H9 (cell line): Measurements from ENCODE around the gene HNF4A. TPM values are rescaled to one million over a fixed set of nuclear protein-coding genes. Genes with fewer than 3 reads are reported as not detected.

ENCODE experiments used
- DNase-seq: peaks from one replicate; pipeline ENCODE4 v3.0.0-alpha.2; 2017
- H2AFZ ChIP-seq: one replicate; pipeline ENCODE4 v1.6.1; 2013; ENCODE audit warnings: mild to moderate bottlenecking, low read length, control low read depth, moderate library complexity
- H2AK5ac ChIP-seq: 2 replicates; pipeline ENCODE4 v1.6.1; 2013; ENCODE audit warnings: low read length, control low read depth, mixed read lengths; ENCODE audit not compliant: insufficient read length
- H2BK120ac ChIP-seq: one replicate; pipeline ENCODE4 v1.6.1; 2013; ENCODE audit warnings: low read depth, mild to moderate bottlenecking, low read length, control low read depth, inconsistent platforms; ENCODE audit not compliant: poor library complexity, severe bottlenecking
- H2BK12ac ChIP-seq: 2 replicates; pipeline ENCODE4 v1.6.1; 2013; ENCODE audit warnings: low read length, control low read depth, mixed read lengths, low read depth; ENCODE audit not compliant: insufficient read length
- H2BK15ac ChIP-seq: 2 replicates; pipeline ENCODE4 v1.6.1; 2013; ENCODE audit warnings: low read depth, low read length, control low read depth
- H2BK20ac ChIP-seq: one replicate; pipeline ENCODE4 v1.6.1; 2013; ENCODE audit warnings: low read depth, mild to moderate bottlenecking, low read length, control low read depth, inconsistent platforms; ENCODE audit not compliant: poor library complexity, severe bottlenecking
- H2BK5ac ChIP-seq: 2 replicates; pipeline ENCODE4 v1.6.1; 2013; ENCODE audit warnings: low read length, control low read depth, mixed read lengths; ENCODE audit not compliant: insufficient read length
- H3K14ac ChIP-seq: 2 replicates; pipeline ENCODE4 v1.6.1; 2013; ENCODE audit warnings: low read length, control low read depth; ENCODE audit not compliant: insufficient read depth
- H3K18ac ChIP-seq: 2 replicates; pipeline ENCODE4 v1.6.1; 2013; ENCODE audit warnings: low read depth, mild to moderate bottlenecking, mixed read lengths, low read length, control low read depth; ENCODE audit not compliant: insufficient read length
- H3K23ac ChIP-seq: 2 replicates; pipeline ENCODE4 v1.6.1; 2013; ENCODE audit warnings: low read length, control low read depth, mixed read lengths, low read depth; ENCODE audit not compliant: insufficient read length
- H3K23me2 ChIP-seq: 2 replicates; pipeline ENCODE4 v1.6.1; 2013; ENCODE audit warnings: low read depth, mild to moderate bottlenecking, mixed read lengths, low read length, control low read depth; ENCODE audit not compliant: insufficient read length, poor library complexity, severe bottlenecking
- H3K27ac ChIP-seq: 2 replicates; pipeline ENCODE4 v1.5.1; 2013; ENCODE audit warnings: low read length, control low read depth, mixed read lengths, low read depth; ENCODE audit not compliant: insufficient read length
- H3K27me3 ChIP-seq: 2 replicates; pipeline ENCODE4 v1.6.1; 2013; ENCODE audit warnings: low read length, control low read depth, inconsistent platforms; ENCODE audit not compliant: insufficient read depth
- H3K4ac ChIP-seq: 2 replicates; pipeline ENCODE4 v1.6.1; 2013; ENCODE audit warnings: low read depth, mild to moderate bottlenecking, control low read depth, inconsistent platforms, low read length, moderate library complexity
- H3K4me1 ChIP-seq: 2 replicates; pipeline ENCODE4 v1.6.1; 2013; ENCODE audit warnings: low read length, control low read depth, inconsistent platforms; ENCODE audit not compliant: insufficient read depth
- H3K4me2 ChIP-seq: 2 replicates; pipeline ENCODE4 v1.6.1; 2013; ENCODE audit warnings: low read length, control low read depth, mixed read lengths; ENCODE audit not compliant: insufficient read length, insufficient read depth
- H3K56ac ChIP-seq: 2 replicates; pipeline ENCODE4 v1.6.1; 2013; ENCODE audit warnings: low read depth, mild to moderate bottlenecking, mixed read lengths, low read length, control low read depth; ENCODE audit not compliant: insufficient read length
- H3K79me1 ChIP-seq: 2 replicates; pipeline ENCODE4 v1.6.1; 2013; ENCODE audit warnings: low read depth, mild to moderate bottlenecking, moderate library complexity, low read length, control low read depth, inconsistent platforms; ENCODE audit not compliant: insufficient read depth, poor library complexity, severe bottlenecking
- H3K79me2 ChIP-seq: 2 replicates; pipeline ENCODE4 v1.6.1; 2013; ENCODE audit warnings: low read length, control low read depth, inconsistent platforms; ENCODE audit not compliant: insufficient read depth
- H3K9ac ChIP-seq: 2 replicates; pipeline ENCODE4 v1.6.1; 2013; ENCODE audit warnings: low read length, control low read depth, mixed read lengths; ENCODE audit not compliant: insufficient read length; ENCODE audit errors: extremely low read depth
- H3K9me3 ChIP-seq: one replicate; pipeline ENCODE4 v1.6.1; 2013; ENCODE audit warnings: low read depth, low read length, inconsistent platforms; ENCODE audit not compliant: control insufficient read depth
- H3T11ph ChIP-seq: one replicate; pipeline ENCODE4 v1.6.1; 2013; ENCODE audit warnings: mild to moderate bottlenecking, low read length, control low read depth, inconsistent platforms
- H4K20me1 ChIP-seq: one replicate; pipeline ENCODE4 v1.6.1; 2013; ENCODE audit not compliant: control insufficient read depth, insufficient read length, insufficient read depth
- H4K5ac ChIP-seq: 2 replicates; pipeline ENCODE4 v1.6.1; 2013; ENCODE audit warnings: low read depth, mild to moderate bottlenecking, mixed read lengths, low read length, control low read depth; ENCODE audit not compliant: insufficient read length
- H4K8ac ChIP-seq: replicated peaks from 2 replicates; pipeline ENCODE4 v1.6.1; 2013; ENCODE audit warnings: low read length, control low read depth, mixed read lengths, low read depth; ENCODE audit not compliant: insufficient read length
- H4K91ac ChIP-seq: 2 replicates; pipeline ENCODE4 v1.6.1; 2013; ENCODE audit warnings: low read depth, mild to moderate bottlenecking, moderate library complexity, mixed read lengths, low read length, control low read depth; ENCODE audit not compliant: insufficient read length
- H3K27ac Mint-ChIP-seq, 3 experiments: 2 replicates in 2 of 3; 3 replicates in 1 of 3; pipeline ENCODE4 v1.8.0; 2020 to 2021; ENCODE audit warnings: mixed read lengths in 3 of 3, mild to moderate bottlenecking in 1 of 3, moderate library complexity in 1 of 3
- H3K27me3 Mint-ChIP-seq: 2 replicates; pipeline ENCODE4 v1.8.0; 2021; ENCODE audit warnings: low read depth, mild to moderate bottlenecking, moderate library complexity, mixed read lengths
- H3K36me3 Mint-ChIP-seq, 3 experiments: 2 replicates in 2 of 3; 3 replicates in 1 of 3; pipeline ENCODE4 v1.8.0; 2020 to 2021; ENCODE audit warnings: low read depth in 3 of 3, mixed read lengths in 3 of 3; ENCODE audit not compliant: insufficient read depth in 1 of 3
- H3K4me1 Mint-ChIP-seq, 2 experiments: 2 replicates each; pipeline ENCODE4 v1.8.0; 2020; ENCODE audit warnings: mixed read lengths in 2 of 2
- H3K4me3 Mint-ChIP-seq, 2 experiments: 2 replicates in 1 of 2; 3 replicates in 1 of 2; pipeline ENCODE4 v1.8.0; 2020 to 2021; ENCODE audit warnings: mild to moderate bottlenecking in 2 of 2, mixed read lengths in 2 of 2, moderate library complexity in 1 of 2
- H3K9me3 Mint-ChIP-seq, 2 experiments: 2 replicates in 1 of 2; 3 replicates in 1 of 2; pipeline ENCODE4 v1.8.0; 2020; ENCODE audit warnings: mild to moderate bottlenecking in 2 of 2, mixed read lengths in 2 of 2, moderate library complexity in 1 of 2
- CTCF ChIP-seq: fragments of 200-600 bp; sonication (generic); conservative IDR thresholded peaks from 3 replicates; pipeline ENCODE4 v1.8.0; 2021; ENCODE audit warnings: antibody characterized with exemption, mild to moderate bottlenecking
- WGBS: extraction: QIAGEN DNeasy Blood & Tissue Kit; methylation state at CpG from one replicate; pipeline ENCODE4 v1.1.7; 2013; ENCODE audit warnings: missing lambda C conversion rate, low lambda C conversion rate, mixed read lengths; ENCODE audit not compliant: insufficient read length; ENCODE audit errors: extremely low coverage; 5-methylcytosine and 5-hydroxymethylcytosine counted together
- total RNA-seq: library from RNA; stranded (reverse); gene quantifications from 2 replicates; pipeline ENCODE4 v1.2.1, GENCODE V29; 2021

Gene HNF4A
- total RNA-seq, 1 experiment from 2014 or later: not detected

GRCh38 chr20:44478206-44478605 is 122.7 kb downstream of the HNF4A start:
- Histone ChIP-seq H2AFZ (no peak overlapping the region), H2BK120ac (no peak overlapping the region), H4K91ac (no peak overlapping the region), H2BK5ac (no peak overlapping the region), H3K79me1 (no peaks in the 10 kb centered on the region), H3K56ac (no peak overlapping the region), H3T11ph (no peak overlapping the region), H3K4me2 (no peak overlapping the region), H3K27ac (no peak overlapping the region), H4K8ac (no peak overlapping the region), H2BK12ac (no peak overlapping the region), H3K23me2 (no peaks in the 10 kb centered on the region), H3K18ac (no peak overlapping the region), H4K5ac (no peak overlapping the region), H2BK15ac (no peak overlapping the region), H3K4me1 (peaks cover 3% of the 10 kb centered on the region; the same call in 1 of the 2 replicates), H3K79me2 (no peaks in the 10 kb centered on the region), H3K4ac (no peak overlapping the region), H3K14ac (no peak overlapping the region), H4K20me1 (no peaks in the 10 kb centered on the region), H2BK20ac (no peak overlapping the region), H3K27me3 (no peaks in the 10 kb centered on the region), H3K23ac (no peak overlapping the region), H3K9ac (no peak overlapping the region), H2AK5ac (no peak overlapping the region), H3K9me3 (no peaks in the 10 kb centered on the region)
- no peaks in the 10 kb centered on the region for H3K9me3 Mint-ChIP-seq
- no peak for DNase-seq
- H3K27me3 Mint-ChIP-seq: peaks cover 5% of the 10 kb centered on the region
- peaks cover 7 to 27% (median 21%) of the 10 kb centered on the region in 3 experiments; a peak in 6 of 7 replicates for H3K36me3 Mint-ChIP-seq
- WGBS: no CpG with 5 or more reads among the region's 6 CpGs
- peaks cover 16 to 18% of the 10 kb centered on the region in 2 experiments for H3K4me1 Mint-ChIP-seq
- no peak overlapping the region for H3K27ac Mint-ChIP-seq
- no peak for TF ChIP-seq CTCF
- no peak overlapping the region for H3K4me3 Mint-ChIP-seq
